ENCODE data around the gene ATP10A.

The ATP10A gene

GRCh38 chr15:25839638-25840156 lies 23.4 kb downstream of the ATP10A start:
- Histone ChIP-seq H3K27ac (replicated peaks; ENCODE audit: low read length) (no peak overlapping the region), H2BK15ac (ENCODE audit: low read length) (no peak overlapping the region)
- WGBS, 2 donors (ENCODE audit: extremely low coverage in 2 of 2, insufficient read length in 2 of 2, insufficient replicate concordance in 1 of 2) = no CpG with 5 or more reads among the region's 10 CpGs

DNA sequence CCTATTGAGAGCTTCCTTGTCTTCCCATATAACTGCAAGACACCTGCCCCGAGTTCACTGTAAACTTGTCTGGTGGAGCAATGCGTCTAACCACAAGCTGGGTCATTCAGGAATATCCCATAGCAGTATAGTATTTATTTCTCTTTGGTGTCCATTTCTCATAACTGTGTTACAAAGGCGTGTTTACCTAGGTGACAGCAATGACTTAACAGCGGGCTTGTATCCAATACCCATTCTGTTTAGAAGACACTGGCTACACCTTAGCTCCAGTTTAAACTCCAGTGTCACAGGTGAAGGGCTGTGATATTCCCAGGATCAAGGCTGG lies 24.3 kb downstream of the ATP10A start:
- Histone ChIP-seq H3K79me1 (ENCODE audit: low read depth, low read length) (no peaks in the 10 kb centered on the region), H3K4me2 (ENCODE audit: insufficient read depth, low read length, poor library complexity, severe bottlenecking) (no peak overlapping the region), H2BK12ac (ENCODE audit: low read length) (no peak overlapping the region), H3K4ac (ENCODE audit: low read length) (no peak overlapping the region), H3K14ac (ENCODE audit: low read length) (no peak overlapping the region), H3K9ac (ENCODE audit: low read depth, low read length, poor library complexity) (no peak overlapping the region), H3K4me3 (ENCODE audit: low read length in 2 of 2) (no peak overlapping the region), H2BK15ac (ENCODE audit: low read length) (no peak overlapping the region), H3K27me3 (ENCODE audit: control insufficient read depth in 3 of 3, insufficient read depth in 3 of 3, low read depth in 1 of 3, low read length in 3 of 3) (no peaks in the 10 kb centered on the region), H4K91ac (ENCODE audit: low read depth, low read length, poor library complexity) (no peak overlapping the region), H2AK5ac (ENCODE audit: low read depth, low read length) (no peak overlapping the region), H2BK120ac (ENCODE audit: low read depth, low read length) (no peak overlapping the region), H3K36me3 (replicated peaks in 1 of 2; ENCODE audit: control insufficient read depth in 2 of 2, insufficient read depth in 2 of 2, low read length in 2 of 2) (no peaks in the 10 kb centered on the region), H2BK5ac (ENCODE audit: low read length) (no peak overlapping the region), H3K27ac (replicated peaks; ENCODE audit: low read length) (no peak overlapping the region), H3K18ac (ENCODE audit: low read length) (no peak overlapping the region), H2AFZ (ENCODE audit: low read length) (no peak overlapping the region), H3K23ac (ENCODE audit: low read depth, low read length, poor library complexity) (no peak overlapping the region), H4K8ac (ENCODE audit: low read depth, low read length) (no peak overlapping the region), H3K4me1 (ENCODE audit: control insufficient read depth in 2 of 2, insufficient read depth in 1 of 2, low read depth in 1 of 2, low read length in 2 of 2) (no peaks in the 10 kb centered on the region), H3K9me3 (replicated peaks in 1 of 2; ENCODE audit: control insufficient read depth in 2 of 2, insufficient read depth in 1 of 2, low read depth in 1 of 2, low read length in 2 of 2) (no peaks in the 10 kb centered on the region)
- no peak for DNase-seq (ENCODE audit: low spot score)
- no CpG with 5 or more reads among the region's 4 CpGs for WGBS, 2 donors (ENCODE audit: extremely low coverage in 2 of 2, insufficient read length in 2 of 2, insufficient replicate concordance in 1 of 2)

More at GRCh38 chr15:25839638-25840156, 23.4 kb downstream of the ATP10A start:
- Histone ChIP-seq H3K14ac (ENCODE audit: low read length) (no peak overlapping the region), H2AK5ac (ENCODE audit: low read depth, low read length) (no peak overlapping the region), H4K8ac (ENCODE audit: low read depth, low read length) (no peak overlapping the region), H3K4ac (ENCODE audit: low read length) (no peak overlapping the region), H2AFZ (ENCODE audit: low read length) (no peak overlapping the region), H2BK12ac (ENCODE audit: low read length) (no peak overlapping the region), H4K91ac (ENCODE audit: low read depth, low read length, poor library complexity) (no peak overlapping the region), H3K36me3 (replicated peaks in 1 of 2; ENCODE audit: control insufficient read depth in 2 of 2, insufficient read depth in 2 of 2, low read length in 2 of 2) (no peaks in the 10 kb centered on the region), H3K4me3 (ENCODE audit: low read length in 2 of 2) (no peak overlapping the region), H3K9ac (ENCODE audit: low read depth, low read length, poor library complexity) (no peak overlapping the region), H3K27me3 (ENCODE audit: control insufficient read depth in 3 of 3, insufficient read depth in 3 of 3, low read depth in 1 of 3, low read length in 3 of 3) (no peaks in the 10 kb centered on the region), H3K4me2 (ENCODE audit: insufficient read depth, low read length, poor library complexity, severe bottlenecking) (no peak overlapping the region), H3K9me3 (replicated peaks in 1 of 2; ENCODE audit: control insufficient read depth in 2 of 2, insufficient read depth in 1 of 2, low read depth in 1 of 2, low read length in 2 of 2) (no peaks in the 10 kb centered on the region), H3K4me1 (ENCODE audit: control insufficient read depth in 2 of 2, insufficient read depth in 1 of 2, low read depth in 1 of 2, low read length in 2 of 2) (no peaks in the 10 kb centered on the region), H2BK120ac (ENCODE audit: low read depth, low read length) (no peak overlapping the region), H3K23ac (ENCODE audit: low read depth, low read length, poor library complexity) (no peak overlapping the region), H3K79me1 (ENCODE audit: low read depth, low read length) (no peaks in the 10 kb centered on the region), H2BK5ac (ENCODE audit: low read length) (no peak overlapping the region), H3K18ac (ENCODE audit: low read length) (no peak overlapping the region)
- no peak for DNase-seq (ENCODE audit: low spot score)

GRCh38 chr15:25838191-25838870 lies 24.8 kb downstream of the ATP10A start:
- H2AFZ ChIP-seq (ENCODE audit: low read length) = no peak overlapping the region
- no peak overlapping the region for H3K4me3 ChIP-seq (ENCODE audit: low read length in 2 of 2)
- no peaks in the 10 kb centered on the region for H3K36me3 ChIP-seq (replicated peaks in 1 of 2; ENCODE audit: control insufficient read depth in 2 of 2, insufficient read depth in 2 of 2, low read length in 2 of 2)
- no peak overlapping the region for H4K91ac ChIP-seq (ENCODE audit: low read depth, low read length, poor library complexity)
- no peak overlapping the region for H3K14ac ChIP-seq (ENCODE audit: low read length)
- no peak overlapping the region for H2BK120ac ChIP-seq (ENCODE audit: low read depth, low read length)
- no peak overlapping the region for H3K9ac ChIP-seq (ENCODE audit: low read depth, low read length, poor library complexity)
- no peak overlapping the region for H3K23ac ChIP-seq (ENCODE audit: low read depth, low read length, poor library complexity)
- no peaks in the 10 kb centered on the region for H3K79me1 ChIP-seq (ENCODE audit: low read depth, low read length)
- no peak overlapping the region for H3K18ac ChIP-seq (ENCODE audit: low read length)
- H3K4ac ChIP-seq (ENCODE audit: low read length) = no peak overlapping the region
- no CpG with 5 or more reads among the region's 8 CpGs for WGBS, 2 donors (ENCODE audit: extremely low coverage in 2 of 2, insufficient read length in 2 of 2, insufficient replicate concordance in 1 of 2)
- no peak overlapping the region for H3K4me2 ChIP-seq (ENCODE audit: insufficient read depth, low read length, poor library complexity, severe bottlenecking)
- no peaks in the 10 kb centered on the region for H3K9me3 ChIP-seq (replicated peaks in 1 of 2; ENCODE audit: control insufficient read depth in 2 of 2, insufficient read depth in 1 of 2, low read depth in 1 of 2, low read length in 2 of 2)
- H2BK5ac ChIP-seq (ENCODE audit: low read length) = no peak overlapping the region
- H3K27ac ChIP-seq (replicated peaks; ENCODE audit: low read length) = no peak overlapping the region
- no peak overlapping the region for H4K8ac ChIP-seq (ENCODE audit: low read depth, low read length)
- no peak for DNase-seq (ENCODE audit: low spot score)
- no peak overlapping the region for H2BK15ac ChIP-seq (ENCODE audit: low read length)
- H2AK5ac ChIP-seq (ENCODE audit: low read depth, low read length) = no peak overlapping the region
- H3K27me3 ChIP-seq (ENCODE audit: control insufficient read depth in 3 of 3, insufficient read depth in 3 of 3, low read depth in 1 of 3, low read length in 3 of 3) = no peaks in the 10 kb centered on the region
- no peaks in the 10 kb centered on the region for H3K4me1 ChIP-seq (ENCODE audit: control insufficient read depth in 2 of 2, insufficient read depth in 1 of 2, low read depth in 1 of 2, low read length in 2 of 2)
- no peak overlapping the region for H2BK12ac ChIP-seq (ENCODE audit: low read length)

GRCh38 chr15:25832158-25832557 lies 31.0 kb downstream of the ATP10A start:
- Histone ChIP-seq H4K8ac (ENCODE audit: low read depth, low read length) (no peak overlapping the region), H3K18ac (ENCODE audit: low read length) (no peak overlapping the region), H3K9me3 (replicated peaks in 1 of 2; ENCODE audit: control insufficient read depth in 2 of 2, insufficient read depth in 1 of 2, low read depth in 1 of 2, low read length in 2 of 2) (no peaks in the 10 kb centered on the region), H3K27ac (replicated peaks; ENCODE audit: low read length) (no peak overlapping the region), H3K23ac (ENCODE audit: low read depth, low read length, poor library complexity) (no peak overlapping the region), H3K4ac (ENCODE audit: low read length) (no peak overlapping the region), H2BK12ac (ENCODE audit: low read length) (no peak overlapping the region), H3K4me2 (ENCODE audit: insufficient read depth, low read length, poor library complexity, severe bottlenecking) (no peak overlapping the region), H3K79me1 (ENCODE audit: low read depth, low read length) (no peaks in the 10 kb centered on the region), H3K36me3 (replicated peaks in 1 of 2; ENCODE audit: control insufficient read depth in 2 of 2, insufficient read depth in 2 of 2, low read length in 2 of 2) (no peaks in the 10 kb centered on the region), H2AK5ac (ENCODE audit: low read depth, low read length) (no peak overlapping the region), H2BK15ac (ENCODE audit: low read length) (no peak overlapping the region), H2BK5ac (ENCODE audit: low read length) (no peak overlapping the region), H3K14ac (ENCODE audit: low read length) (no peak overlapping the region), H3K4me1 (ENCODE audit: control insufficient read depth in 2 of 2, insufficient read depth in 1 of 2, low read depth in 1 of 2, low read length in 2 of 2) (peaks cover 0 to 3% of the 10 kb centered on the region in 2 donors), H3K4me3 (ENCODE audit: low read length in 2 of 2) (no peak overlapping the region), H3K9ac (ENCODE audit: low read depth, low read length, poor library complexity) (no peak overlapping the region), H3K27me3 (ENCODE audit: control insufficient read depth in 3 of 3, insufficient read depth in 3 of 3, low read depth in 1 of 3, low read length in 3 of 3) (no peaks in the 10 kb centered on the region), H4K91ac (ENCODE audit: low read depth, low read length, poor library complexity) (no peak overlapping the region), H2AFZ (ENCODE audit: low read length) (no peak overlapping the region), H2BK120ac (ENCODE audit: low read depth, low read length) (no peak overlapping the region)
- WGBS, 2 donors (ENCODE audit: extremely low coverage in 2 of 2, insufficient read length in 2 of 2, insufficient replicate concordance in 1 of 2) = no CpG with 5 or more reads among the region's 5 CpGs
- no peak for DNase-seq (ENCODE audit: low spot score)
